Caki2 (cell line): ENCODE measurements around the gene RBM34. TPM values are rescaled to one million over a fixed set of nuclear protein-coding genes. Genes with fewer than 3 reads are reported as not detected.

Experiments
- DNase-seq: peaks from one replicate; pipeline ENCODE4 v3.0.0-alpha.2; 2015; ENCODE audit warnings: low read depth
- in situ Hi-C: cut with HindIII; loops from 2 replicates; pipeline ENCODE4 v1.10.0; 2016; ENCODE audit warnings: low sequenced_read_pairs, low pct_unique_long_range_greater_than_20kb, mixed read lengths
- total RNA-seq: library from RNA; depleted of rRNA; stranded (reverse); fragments of >200 nt; shearing (Covaris generic); gene quantifications from 2 replicates; pipeline ENCODE4 v1.2.3, GENCODE V29; 2014; ENCODE audit warnings: low replicate concordance

The RBM34 gene
- total RNA-seq, 1 experiment from 2014 or later = 93.9 TPM

- no peak for DNase-seq
- in situ Hi-C loops = no loop called here
Measured at GRCh38 chr1:235127732-235128455, 33.2 kb downstream of the RBM34 start.

- DNase-seq = no peak
- in situ Hi-C loops = no loop called here
Measured at GRCh38 chr1:235127203-235127602, 33.8 kb downstream of the RBM34 start.

- in situ Hi-C loops = no loop called here
Measured at GRCh38 chr1:235124665-235125064, 36.4 kb downstream of the RBM34 start.

GRCh38 chr1:235124111-235124510 lies 36.9 kb downstream of the RBM34 start:
- no peak for DNase-seq
- in situ Hi-C loops = no loop called here

More at GRCh38 chr1:235124665-235125064, 36.4 kb downstream of the RBM34 start:
- no peak for DNase-seq

- in situ Hi-C loops = no loop called here
- no peak for DNase-seq
Measured at GRCh38 chr1:235122348-235122747, 38.7 kb downstream of the RBM34 start.

- DNase-seq = no peak
Measured at GRCh38 chr1:235113183-235113917, 47.7 kb downstream of the RBM34 start.

GRCh38 chr1:235112297-235113182 lies 48.5 kb downstream of the RBM34 start:
- in situ Hi-C loops = no loop called here
- no peak for DNase-seq

More at GRCh38 chr1:235113183-235113917, 47.7 kb downstream of the RBM34 start:
- in situ Hi-C loops = no loop called here

- in situ Hi-C loops = no loop called here
- no peak for DNase-seq
Measured at GRCh38 chr1:235111107-235111506, 49.9 kb downstream of the RBM34 start.

- DNase-seq = no peak
- in situ Hi-C loops = no loop called here
Measured at GRCh38 chr1:235108876-235109275, 52.2 kb downstream of the RBM34 start.

GRCh38 chr1:235108185-235108593 lies 52.9 kb downstream of the RBM34 start:
- no peak for DNase-seq
- in situ Hi-C loops = no loop called here

- DNase-seq = no peak
- in situ Hi-C loops = no loop called here
Measured at GRCh38 chr1:235107368-235108184, 53.5 kb downstream of the RBM34 start.

GRCh38 chr1:235106457-235106856 lies 54.6 kb downstream of the RBM34 start:
- in situ Hi-C loops = no loop called here
- DNase-seq = no peak

- DNase-seq = no peak
- in situ Hi-C loops = no loop called here
Measured at GRCh38 chr1:235105051-235106043, 55.7 kb downstream of the RBM34 start.

GRCh38 chr1:235102993-235103411 lies 58.0 kb downstream of the RBM34 start:
- in situ Hi-C loops = no loop called here
- DNase-seq = no peak

- DNase-seq = no peak
- in situ Hi-C loops = no loop called here
Measured at GRCh38 chr1:235102259-235102582, 58.8 kb downstream of the RBM34 start.

GRCh38 chr1:235101558-235102258 lies 59.3 kb downstream of the RBM34 start:
- DNase-seq = no peak

More at GRCh38 chr1:235101558-235102258, 59.3 kb downstream of the RBM34 start:
- in situ Hi-C loops = no loop called here
